ENCODE measurements around the gene PYGM.

DNA sequence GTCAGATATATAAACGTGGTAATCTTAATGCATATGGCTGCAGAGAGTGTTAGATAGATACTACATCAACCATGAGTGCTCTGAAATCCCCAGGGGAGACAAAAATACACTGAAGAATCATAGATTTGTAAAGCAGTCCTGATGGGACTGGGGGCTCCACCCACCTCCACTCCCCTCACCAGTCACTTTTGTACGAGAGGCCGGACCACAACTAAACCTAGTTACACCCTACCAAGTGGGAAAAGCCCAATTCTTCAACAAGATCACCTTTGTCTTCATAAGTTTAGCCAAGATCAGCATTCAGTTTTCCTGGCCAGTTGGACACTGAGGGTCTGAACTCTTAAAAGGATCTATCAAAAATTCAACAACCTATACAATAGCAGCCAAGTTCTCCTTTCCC is 17.1 kb upstream of the PYGM start:
- TF ChIP-seq, protein P1, sequence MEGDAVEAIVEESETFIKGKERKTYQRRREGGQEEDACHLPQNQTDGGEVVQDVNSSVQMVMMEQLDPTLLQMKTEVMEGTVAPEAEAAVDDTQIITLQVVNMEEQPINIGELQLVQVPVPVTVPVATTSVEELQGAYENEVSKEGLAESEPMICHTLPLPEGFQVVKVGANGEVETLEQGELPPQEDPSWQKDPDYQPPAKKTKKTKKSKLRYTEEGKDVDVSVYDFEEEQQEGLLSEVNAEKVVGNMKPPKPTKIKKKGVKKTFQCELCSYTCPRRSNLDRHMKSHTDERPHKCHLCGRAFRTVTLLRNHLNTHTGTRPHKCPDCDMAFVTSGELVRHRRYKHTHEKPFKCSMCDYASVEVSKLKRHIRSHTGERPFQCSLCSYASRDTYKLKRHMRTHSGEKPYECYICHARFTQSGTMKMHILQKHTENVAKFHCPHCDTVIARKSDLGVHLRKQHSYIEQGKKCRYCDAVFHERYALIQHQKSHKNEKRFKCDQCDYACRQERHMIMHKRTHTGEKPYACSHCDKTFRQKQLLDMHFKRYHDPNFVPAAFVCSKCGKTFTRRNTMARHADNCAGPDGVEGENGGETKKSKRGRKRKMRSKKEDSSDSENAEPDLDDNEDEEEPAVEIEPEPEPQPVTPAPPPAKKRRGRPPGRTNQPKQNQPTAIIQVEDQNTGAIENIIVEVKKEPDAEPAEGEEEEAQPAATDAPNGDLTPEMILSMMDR (IDR thresholded peaks at IDR 0.05): no peak
- no peak for TF ChIP-seq POLR2A (IDR thresholded peaks at IDR 0.05)

Measured in testis (tissue), 2 donors.